ENCODE data around the gene LRRC8D.

The LRRC8D gene

GRCh38 chr1:89871768-89872473 is 51.1 kb downstream of the LRRC8D start:
- H3K4me3 ChIP-seq (ENCODE audit: low read depth, low read length): no peak overlapping the region
- no peak for TF ChIP-seq CTCF (IDR thresholded peaks at IDR 0.05; ENCODE audit: low read depth, low read length, missing control alignments)
- DNase-seq (ENCODE audit: low read depth): no peak

GRCh38 chr1:89872567-89872966 is 51.7 kb downstream of the LRRC8D start:
- no peak for TF ChIP-seq CTCF (IDR thresholded peaks at IDR 0.05; ENCODE audit: low read depth, low read length, missing control alignments)
- DNase-seq (ENCODE audit: low read depth): no peak

DNA sequence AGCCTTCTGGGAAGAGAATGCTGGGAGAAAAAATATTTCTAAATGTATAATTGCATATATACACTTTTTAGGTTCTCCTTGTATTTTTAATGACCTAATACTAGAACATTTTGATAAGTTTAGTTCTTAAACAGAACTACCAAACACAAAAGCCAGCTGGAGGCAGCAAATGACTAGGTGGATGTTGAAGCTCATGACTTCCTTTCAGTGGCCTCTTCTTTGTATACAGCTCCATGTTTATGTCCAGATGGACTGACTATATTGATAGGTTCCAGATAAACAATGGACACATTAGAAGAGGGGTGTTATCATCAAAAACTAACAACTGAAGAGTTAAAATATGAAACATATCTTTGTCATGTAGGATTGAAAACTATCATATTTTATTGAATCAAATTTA is 52.5 kb downstream of the LRRC8D start:
- DNase-seq (ENCODE audit: low read depth): no peak
- H3K4me3 ChIP-seq (ENCODE audit: low read depth, low read length): no peak overlapping the region
- no peak for TF ChIP-seq CTCF (IDR thresholded peaks at IDR 0.05; ENCODE audit: low read depth, low read length, missing control alignments)

More at GRCh38 chr1:89872567-89872966, 51.7 kb downstream of the LRRC8D start:
- H3K4me3 ChIP-seq (ENCODE audit: low read depth, low read length): no peak overlapping the region

DNA sequence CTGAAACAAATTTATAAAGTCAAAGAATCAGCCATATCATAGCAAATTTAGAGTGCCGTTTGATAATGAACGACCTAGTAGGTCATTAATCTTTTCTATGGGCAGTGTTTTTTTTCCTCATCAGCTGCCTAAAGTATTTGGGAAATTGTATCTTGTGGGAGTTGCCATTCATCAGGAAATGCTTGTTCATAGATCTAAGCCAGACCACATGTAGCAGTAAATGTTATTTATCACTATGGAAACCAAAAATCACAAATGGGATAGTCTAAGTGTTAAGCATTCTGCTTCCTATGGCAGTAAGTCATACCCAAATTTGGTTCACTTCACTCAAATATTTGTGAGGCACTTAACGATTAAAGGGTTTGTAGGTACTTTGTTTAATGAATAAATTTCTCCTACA is 52.9 kb downstream of the LRRC8D start:
- no peak for DNase-seq (ENCODE audit: low read depth)
- H3K4me3 ChIP-seq (ENCODE audit: low read depth, low read length): no peak overlapping the region
- no peak for TF ChIP-seq CTCF (IDR thresholded peaks at IDR 0.05; ENCODE audit: low read depth, low read length, missing control alignments)

- DNase-seq (ENCODE audit: low read depth): no peak
- TF ChIP-seq CTCF (IDR thresholded peaks at IDR 0.05; ENCODE audit: low read depth, low read length, missing control alignments): no peak
- no peak overlapping the region for H3K4me3 ChIP-seq (ENCODE audit: low read depth, low read length)
Measured at GRCh38 chr1:89876463-89876862, 55.6 kb downstream of the LRRC8D start.

DNA sequence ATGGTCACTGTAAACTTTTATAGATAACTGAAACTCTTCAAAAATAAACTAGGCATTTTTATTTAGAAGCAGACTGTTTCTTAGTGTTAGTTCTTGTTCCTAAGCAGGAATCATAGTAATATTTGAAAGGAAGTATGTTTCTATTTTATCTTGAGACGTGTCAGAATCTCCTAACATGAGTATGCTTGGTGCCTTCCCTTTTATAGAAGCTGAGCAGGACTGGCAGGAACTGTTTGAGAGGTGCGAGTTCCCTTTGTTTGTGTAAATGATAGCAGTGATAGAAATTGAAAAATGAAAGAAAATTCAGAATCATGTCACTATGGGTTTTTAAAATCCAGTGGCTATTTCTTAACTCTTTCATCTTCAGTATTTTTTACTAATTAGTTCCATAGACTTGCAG is 56.9 kb downstream of the LRRC8D start:
- DNase-seq (ENCODE audit: low read depth): no peak
- TF ChIP-seq CTCF (IDR thresholded peaks at IDR 0.05; ENCODE audit: low read depth, low read length, missing control alignments): no peak
- no peak overlapping the region for H3K4me3 ChIP-seq (ENCODE audit: low read depth, low read length)

DNA sequence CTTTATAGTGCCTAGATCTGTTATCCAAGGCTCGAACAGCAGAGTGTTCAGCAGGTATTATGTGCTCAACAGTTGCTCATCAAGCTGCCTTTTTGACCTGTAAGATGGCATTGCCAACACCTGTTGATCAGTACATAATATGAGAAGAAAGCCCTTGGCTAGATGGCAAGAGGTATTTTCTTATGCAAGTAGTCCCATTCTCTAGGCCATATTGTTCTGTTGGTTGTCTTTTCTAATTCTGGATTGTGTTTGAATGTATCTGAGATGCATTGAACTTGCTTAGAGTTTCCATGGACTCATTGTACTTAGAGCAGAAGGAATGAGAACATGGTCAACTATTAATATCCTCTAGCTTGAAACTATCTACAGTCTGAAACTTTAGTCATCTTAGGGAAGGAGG is 57.4 kb downstream of the LRRC8D start:
- H3K4me3 ChIP-seq (ENCODE audit: low read depth, low read length): no peak overlapping the region
- no peak for TF ChIP-seq CTCF (IDR thresholded peaks at IDR 0.05; ENCODE audit: low read depth, low read length, missing control alignments)
- DNase-seq (ENCODE audit: low read depth): no peak
